Adrenal gland (tissue), 5 donors: Measurements from ENCODE around the gene FXYD4.

Experiments used
- POLR2A ChIP-seq, 2 donors: fragments of 450-650 bp; IDR thresholded peaks; one replicate each; pipeline ENCODE4 v1.6.1; 2017; ENCODE audit warnings: antibody characterized with exemption in 2 of 2, mild to moderate bottlenecking in 2 of 2, moderate library complexity in 1 of 2
- TF ChIP-seq, protein P1 (sequence below), 6 experiments: fragments of 450-650 bp in 4 of 6; fragments of 200-600 bp in 2 of 6; sonication (generic) in 1 of 6; IDR thresholded peaks; 1 replicate in 5 of 6; 2 replicates in 1 of 6; pipeline versions ENCODE4 v1.5.1 to v1.8.0; 2016 to 2021; ENCODE audit warnings: antibody characterized with exemption in 6 of 6, mild to moderate bottlenecking in 2 of 6, moderate library complexity in 1 of 6
- donor health status: DM: no; HTN: no; CAD: no.

DNA sequence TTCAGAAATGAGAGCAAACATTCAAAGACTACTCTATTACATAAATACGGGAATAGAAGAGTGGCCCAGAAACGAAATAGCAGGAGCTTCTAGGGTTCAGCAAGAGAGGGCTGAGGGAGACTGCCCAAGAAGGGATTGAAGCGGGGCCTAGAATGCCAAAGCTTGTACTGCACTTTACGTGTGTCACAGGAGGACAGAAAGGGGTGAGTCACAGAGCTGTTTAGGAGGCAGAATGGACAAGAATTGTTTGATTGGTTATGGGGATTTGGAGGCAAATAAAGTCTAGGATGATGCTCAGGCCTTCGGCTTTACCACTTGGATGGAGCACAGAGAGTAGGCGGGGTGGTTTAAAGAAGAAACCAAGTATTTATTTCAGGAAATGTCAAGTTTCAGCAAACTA lies 11.3 kb upstream of the FXYD4 start:
- TF ChIP-seq, protein P1, sequence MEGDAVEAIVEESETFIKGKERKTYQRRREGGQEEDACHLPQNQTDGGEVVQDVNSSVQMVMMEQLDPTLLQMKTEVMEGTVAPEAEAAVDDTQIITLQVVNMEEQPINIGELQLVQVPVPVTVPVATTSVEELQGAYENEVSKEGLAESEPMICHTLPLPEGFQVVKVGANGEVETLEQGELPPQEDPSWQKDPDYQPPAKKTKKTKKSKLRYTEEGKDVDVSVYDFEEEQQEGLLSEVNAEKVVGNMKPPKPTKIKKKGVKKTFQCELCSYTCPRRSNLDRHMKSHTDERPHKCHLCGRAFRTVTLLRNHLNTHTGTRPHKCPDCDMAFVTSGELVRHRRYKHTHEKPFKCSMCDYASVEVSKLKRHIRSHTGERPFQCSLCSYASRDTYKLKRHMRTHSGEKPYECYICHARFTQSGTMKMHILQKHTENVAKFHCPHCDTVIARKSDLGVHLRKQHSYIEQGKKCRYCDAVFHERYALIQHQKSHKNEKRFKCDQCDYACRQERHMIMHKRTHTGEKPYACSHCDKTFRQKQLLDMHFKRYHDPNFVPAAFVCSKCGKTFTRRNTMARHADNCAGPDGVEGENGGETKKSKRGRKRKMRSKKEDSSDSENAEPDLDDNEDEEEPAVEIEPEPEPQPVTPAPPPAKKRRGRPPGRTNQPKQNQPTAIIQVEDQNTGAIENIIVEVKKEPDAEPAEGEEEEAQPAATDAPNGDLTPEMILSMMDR (IDR thresholded peaks at IDR 0.05), result no peak
- TF ChIP-seq POLR2A (IDR thresholded peaks at IDR 0.05), result no peak
